ENCODE measurements around the gene CECR2.
A peak's percentile ranks its signal among the peaks of the same experiment; 100 is the strongest.

The CECR2 gene

DNA sequence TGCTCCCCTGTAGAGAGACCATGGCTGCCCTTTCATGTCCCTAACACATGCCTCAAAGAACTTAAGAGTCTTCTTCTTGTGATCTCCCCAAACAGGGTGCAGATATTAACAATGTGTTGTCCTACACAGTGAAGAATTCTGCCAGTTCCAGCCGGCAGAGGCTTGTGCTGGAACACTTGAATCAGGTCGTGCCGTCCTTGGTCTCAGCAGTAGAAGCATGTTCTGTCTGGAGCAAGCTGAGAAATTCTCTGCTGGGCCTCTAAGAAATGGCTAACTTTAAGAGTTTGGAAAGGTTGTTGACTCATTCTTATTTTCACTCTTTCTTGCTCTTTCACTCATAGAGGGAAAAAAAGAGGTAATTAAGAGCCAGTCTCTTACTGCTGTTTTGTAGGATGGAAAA is 123.0 kb downstream of the CECR2 start:
- Histone ChIP-seq H3K4me1 (no peaks in the 10 kb centered on the region), H3K36me3 (no peaks in the 10 kb centered on the region), H3K27me3 (no peaks in the 10 kb centered on the region), H3K4me3 (ENCODE audit: low read depth, low read length) (no peak overlapping the region), H3K9me3 (no peaks in the 10 kb centered on the region)
- TF ChIP-seq, protein P1, sequence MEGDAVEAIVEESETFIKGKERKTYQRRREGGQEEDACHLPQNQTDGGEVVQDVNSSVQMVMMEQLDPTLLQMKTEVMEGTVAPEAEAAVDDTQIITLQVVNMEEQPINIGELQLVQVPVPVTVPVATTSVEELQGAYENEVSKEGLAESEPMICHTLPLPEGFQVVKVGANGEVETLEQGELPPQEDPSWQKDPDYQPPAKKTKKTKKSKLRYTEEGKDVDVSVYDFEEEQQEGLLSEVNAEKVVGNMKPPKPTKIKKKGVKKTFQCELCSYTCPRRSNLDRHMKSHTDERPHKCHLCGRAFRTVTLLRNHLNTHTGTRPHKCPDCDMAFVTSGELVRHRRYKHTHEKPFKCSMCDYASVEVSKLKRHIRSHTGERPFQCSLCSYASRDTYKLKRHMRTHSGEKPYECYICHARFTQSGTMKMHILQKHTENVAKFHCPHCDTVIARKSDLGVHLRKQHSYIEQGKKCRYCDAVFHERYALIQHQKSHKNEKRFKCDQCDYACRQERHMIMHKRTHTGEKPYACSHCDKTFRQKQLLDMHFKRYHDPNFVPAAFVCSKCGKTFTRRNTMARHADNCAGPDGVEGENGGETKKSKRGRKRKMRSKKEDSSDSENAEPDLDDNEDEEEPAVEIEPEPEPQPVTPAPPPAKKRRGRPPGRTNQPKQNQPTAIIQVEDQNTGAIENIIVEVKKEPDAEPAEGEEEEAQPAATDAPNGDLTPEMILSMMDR (IDR thresholded peaks at IDR 0.05; ENCODE audit: low read depth, low read length) = no peak
- no peak for DNase-seq

DNA sequence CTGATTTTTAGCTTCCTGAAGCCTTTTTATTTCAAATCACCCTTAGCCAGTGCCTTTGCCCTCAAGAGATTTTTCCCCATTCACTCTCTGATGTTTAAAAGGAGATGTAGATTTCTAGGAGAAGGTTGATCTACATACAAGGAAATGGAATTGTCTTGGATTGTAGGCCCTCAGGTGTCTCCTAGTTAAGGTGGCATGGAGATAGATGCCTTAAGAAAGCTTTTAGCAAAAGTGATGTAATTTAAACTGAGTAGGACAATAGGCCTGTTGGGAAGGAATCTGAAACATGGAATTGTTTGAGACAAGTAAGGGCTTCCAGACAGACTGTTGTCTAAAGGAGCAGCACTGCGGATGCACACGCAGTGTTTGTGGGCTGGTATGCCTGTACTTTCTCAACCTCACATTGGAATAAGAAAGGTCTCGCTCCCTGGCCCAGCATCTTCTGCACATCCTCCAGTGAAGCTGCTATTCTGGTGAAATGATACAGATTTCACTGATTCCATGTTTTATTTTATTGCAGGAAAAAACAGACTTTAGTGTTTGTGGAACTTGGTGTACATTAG is 124.2 kb downstream of the CECR2 start:
- no peak for DNase-seq
- H3K36me3 ChIP-seq = no peaks in the 10 kb centered on the region
- no peaks in the 10 kb centered on the region for H3K9me3 ChIP-seq
- no peaks in the 10 kb centered on the region for H3K27me3 ChIP-seq
- H3K4me1 ChIP-seq = no peaks in the 10 kb centered on the region
- TF ChIP-seq, protein P1 (IDR thresholded peaks at IDR 0.05; ENCODE audit: low read depth, low read length) = no peak
- no peak overlapping the region for H3K4me3 ChIP-seq (ENCODE audit: low read depth, low read length)

DNA sequence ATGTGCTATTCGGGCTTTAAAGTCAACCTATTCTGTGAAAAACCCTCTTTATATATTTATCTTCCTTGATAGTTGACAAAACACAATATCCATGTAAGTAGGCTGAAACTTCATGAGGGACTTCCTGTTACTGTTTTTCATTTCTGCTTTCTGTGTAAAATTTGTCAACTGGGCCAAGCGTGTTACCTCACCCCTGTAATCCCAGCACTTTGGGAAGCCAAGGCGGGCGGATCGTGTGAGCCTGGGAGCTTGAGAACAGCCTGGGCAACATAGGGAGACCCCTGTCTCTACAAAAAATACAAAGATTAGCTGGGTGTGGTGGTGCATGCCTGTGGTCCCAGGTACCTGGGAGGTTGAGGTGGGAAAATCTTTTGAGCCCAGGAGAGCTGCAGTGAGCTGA is 127.6 kb downstream of the CECR2 start:
- no peaks in the 10 kb centered on the region for H3K4me1 ChIP-seq
- no peak for DNase-seq
- TF ChIP-seq, protein P1 (IDR thresholded peaks at IDR 0.05; ENCODE audit: low read depth, low read length) = no peak
- no peaks in the 10 kb centered on the region for H3K9me3 ChIP-seq
- H3K36me3 ChIP-seq = no peaks in the 10 kb centered on the region
- H3K27me3 ChIP-seq = no peaks in the 10 kb centered on the region
- no peak overlapping the region for H3K4me3 ChIP-seq (ENCODE audit: low read depth, low read length)

DNA sequence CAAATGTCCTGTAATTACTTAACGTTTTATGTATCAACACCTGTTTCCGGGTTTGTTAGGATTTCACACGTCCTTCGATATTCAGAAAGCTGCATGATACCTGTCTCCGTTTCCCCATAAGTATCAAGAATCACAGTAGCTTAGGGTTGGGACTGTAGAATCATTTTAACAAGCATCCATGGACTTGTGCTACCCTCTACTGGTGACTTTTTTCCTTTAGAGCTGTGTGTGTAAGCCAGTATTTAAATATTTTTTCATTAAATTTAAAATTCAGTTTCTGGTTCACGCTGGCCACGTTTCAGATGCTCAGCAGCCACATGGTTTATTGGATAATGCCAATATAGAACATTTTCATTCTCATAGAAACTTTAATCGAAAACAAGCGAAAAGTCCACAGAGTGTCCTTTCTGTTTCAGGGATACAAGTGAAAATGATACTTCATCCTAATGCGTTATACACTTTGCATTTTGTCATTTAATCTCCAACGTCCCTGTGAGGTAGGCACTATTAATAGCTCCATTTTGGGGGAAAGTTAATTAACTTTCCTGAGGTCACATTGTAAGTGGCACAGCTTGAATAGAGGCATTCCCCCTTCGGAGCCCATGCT is 132.5 kb downstream of the CECR2 start:
- peak; percentile 22 for DNase-seq
- Histone ChIP-seq H3K4me1 (no peaks in the 10 kb centered on the region), H3K36me3 (no peaks in the 10 kb centered on the region), H3K27me3 (no peaks in the 10 kb centered on the region; the same call in none of the 2 replicates), H3K9me3 (no peaks in the 10 kb centered on the region), H3K4me3 (ENCODE audit: low read depth, low read length) (no peak overlapping the region)
- TF ChIP-seq, protein P1 (IDR thresholded peaks at IDR 0.05; ENCODE audit: low read depth, low read length) = peak; percentile 73

DNA sequence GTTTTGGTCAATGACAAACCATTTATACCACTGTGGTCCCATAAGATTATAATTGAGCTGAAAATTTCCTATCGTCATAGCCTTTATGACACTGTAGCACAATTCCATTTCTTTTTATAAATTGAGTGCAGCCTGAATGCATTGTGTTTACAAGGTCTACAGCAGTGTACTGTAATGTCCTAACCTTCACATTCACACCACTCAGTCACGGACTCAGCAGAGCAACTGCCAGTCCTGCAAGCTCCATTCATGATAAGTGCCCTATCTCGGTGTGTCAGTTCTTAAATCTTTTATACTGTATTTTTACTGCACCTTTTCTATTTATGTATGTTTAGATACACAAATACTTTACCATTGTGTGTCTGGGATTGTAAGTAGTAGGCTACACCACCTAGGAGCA is 138.8 kb downstream of the CECR2 start:
- peaks cover 18% of the 10 kb centered on the region for H3K27me3 ChIP-seq

DNA sequence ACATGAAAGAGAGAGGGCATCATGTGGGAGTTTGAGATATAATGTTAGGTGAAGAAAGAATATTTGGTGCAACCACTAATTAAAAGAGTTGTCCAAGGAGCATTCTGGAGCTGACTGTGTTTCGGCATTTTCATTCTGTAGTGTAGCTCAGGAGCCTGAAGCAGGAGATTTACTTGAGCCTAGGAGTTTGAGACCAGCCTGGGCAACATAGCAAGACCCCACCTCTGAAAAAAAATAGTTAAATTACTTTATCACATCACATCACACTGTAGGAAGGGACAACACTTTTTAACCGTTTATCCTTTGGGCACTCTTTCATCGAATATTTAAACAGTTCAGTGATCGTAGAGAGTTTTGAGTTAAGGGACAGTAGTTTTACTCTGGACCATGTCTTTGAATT is 143.7 kb downstream of the CECR2 start:
- Histone ChIP-seq H3K27me3 (peaks cover 20% of the 10 kb centered on the region), H3K4me1 (no peaks in the 10 kb centered on the region), H3K9me3 (no peaks in the 10 kb centered on the region), H3K36me3 (no peaks in the 10 kb centered on the region), H3K4me3 (ENCODE audit: low read depth, low read length) (no peak overlapping the region)
- TF ChIP-seq, protein P1 (IDR thresholded peaks at IDR 0.05; ENCODE audit: low read depth, low read length) = no peak
- no peak for DNase-seq

More for the DNA sequence above, 138.8 kb downstream of the CECR2 start:
- Histone ChIP-seq H3K36me3 (no peaks in the 10 kb centered on the region), H3K4me3 (ENCODE audit: low read depth, low read length) (no peak overlapping the region), H3K4me1 (no peaks in the 10 kb centered on the region), H3K9me3 (no peaks in the 10 kb centered on the region)
- TF ChIP-seq, protein P1 (IDR thresholded peaks at IDR 0.05; ENCODE audit: low read depth, low read length) = no peak
- DNase-seq = no peak

All from BE2C (cell line).